Lung (tissue), 12 donors: ENCODE measurements around the gene CCDC40. TPM values are rescaled to one million over a fixed set of nuclear protein-coding genes. Genes with fewer than 3 reads are reported as not detected.

ENCODE experiments used
- ATAC-seq: fragments of 200-7000 bp; cut with Tn5 transposase; one replicate; pipeline ENCODE4 v1.9.1; 2020; ENCODE audit warnings: moderate number of reproducible peaks; ENCODE audit not compliant: insufficient read depth, low FRiP score
- DNase-seq, 3 donors: peaks; one replicate each; pipeline ENCODE4 v3.0.0-alpha.2; 2013 to 2017
- H3K27ac ChIP-seq, 2 donors: one replicate each; pipeline ENCODE4 v1.5.1; 2013; ENCODE audit warnings: mild to moderate bottlenecking in 2 of 2, moderate library complexity in 2 of 2, control low read depth in 1 of 2, inconsistent platforms in 1 of 2, low read depth in 1 of 2, low read length in 1 of 2
- H3K27me3 ChIP-seq, 3 donors: one replicate each; pipeline ENCODE4 v1.5.1; 2013; ENCODE audit warnings: low read length in 2 of 3; ENCODE audit not compliant: control insufficient read depth in 3 of 3, insufficient read depth in 3 of 3
- H3K36me3 ChIP-seq, 4 donors: one replicate each; pipeline ENCODE4 v1.5.1; 2013; ENCODE audit warnings: low read length in 4 of 4, mild to moderate bottlenecking in 1 of 4, moderate library complexity in 1 of 4; ENCODE audit not compliant: control insufficient read depth in 4 of 4, insufficient read depth in 4 of 4
- H3K4me1 ChIP-seq, 5 donors: one replicate each; pipeline ENCODE4 v1.5.1; 2013; ENCODE audit warnings: low read length in 5 of 5, mild to moderate bottlenecking in 2 of 5, moderate library complexity in 1 of 5; ENCODE audit not compliant: control insufficient read depth in 5 of 5, insufficient read depth in 5 of 5
- H3K4me3 ChIP-seq: one replicate; pipeline ENCODE4 v1.5.1; 2013; ENCODE audit warnings: mild to moderate bottlenecking, control low read depth, moderate library complexity
- H3K9ac ChIP-seq, 2 donors: one replicate each; pipeline ENCODE4 v1.5.1; 2013; ENCODE audit warnings: low read length in 2 of 2, control low read depth in 1 of 2; ENCODE audit not compliant: insufficient read depth in 1 of 2
- H3K9me3 ChIP-seq, 4 donors: one replicate each; pipeline ENCODE4 v1.5.1; 2013; ENCODE audit warnings: low read length in 3 of 4, mild to moderate bottlenecking in 1 of 4, moderate library complexity in 1 of 4; ENCODE audit not compliant: control insufficient read depth in 4 of 4, insufficient read depth in 3 of 4
- CTCF ChIP-seq: IDR thresholded peaks from 2 replicates; pipeline ENCODE4 v1.5.1; 2012; ENCODE audit warnings: mild to moderate bottlenecking; ENCODE audit errors: control extremely low read depth, extremely low read depth
- WGBS, 2 donors: extraction: QIAGEN DNeasy Blood & Tissue Kit; methylation state at CpG; one replicate each; pipeline ENCODE4 v1.1.7; 2013; 5-methylcytosine and 5-hydroxymethylcytosine counted together
- polyA plus RNA-seq, 2 donors: library from polyadenylated mRNA; stranded (reverse); fragments of 200-250 nt; gene quantifications; one replicate each; pipeline ENCODE4 v1.2.1, GENCODE V29; 2013
- total RNA-seq, 2 donors: library from RNA; depleted of rRNA in 1 of 2; stranded (reverse); fragments of >200 nt in 1 of 2; gene quantifications; one replicate each; pipeline ENCODE4 v1.2.1, GENCODE V29; 2014 to 2021
- donor health status: control.
- donor health status: control.
- donor health status: Bipolar disorder and iron deficiency.
- donor health status: healthy.
- donor health status: DM: yes; HTN: yes; CAD: no.

CCDC40 gene
- total and polyA plus RNA-seq, 4 donors: 6.0 to 34.5 (median 7.3) TPM

- 43 to 52% methylated on average over 4 of the region's 4 CpGs for WGBS, 2 donors
- ATAC-seq: no peak
- Histone ChIP-seq H3K9me3 (no peaks in the 10 kb centered on the region), H3K27me3 (peaks cover 0 to 2% (median 0%) of the 10 kb centered on the region in 3 donors), H3K9ac (no peak overlapping the region), H3K4me1 (peaks cover 0 to 4% (median 0%) of the 10 kb centered on the region in 5 donors), H3K27ac (no peak overlapping the region), H3K4me3 (no peak overlapping the region), H3K36me3 (peaks cover 7 to 14% (median 10%) of the 10 kb centered on the region in 4 donors)
- no peak for TF ChIP-seq CTCF
- peak in 1 of 3 donors; percentile 32 for DNase-seq
These were observed 92.6 kb downstream of the CCDC40 start for GRCh38 chr17:80129006-80129565.

GRCh38 chr17:80130992-80131391, 94.5 kb downstream of the CCDC40 start:
- Histone ChIP-seq H3K27me3 (peaks cover 0 to 2% (median 0%) of the 10 kb centered on the region in 3 donors), H3K9me3 (no peaks in the 10 kb centered on the region), H3K36me3 (peaks cover 14 to 24% (median 20%) of the 10 kb centered on the region in 4 donors), H3K4me1 (peaks cover 0 to under 1% (median 0%) of the 10 kb centered on the region in 5 donors), H3K27ac (no peak overlapping the region), H3K4me3 (no peak overlapping the region), H3K9ac (no peak overlapping the region)
- 91% methylated on average over 3 of the region's 3 CpGs for WGBS, 2 donors
- DNase-seq (no peak), ATAC-seq (no peak)
- no peak for TF ChIP-seq CTCF

- Histone ChIP-seq H3K9me3 (no peaks in the 10 kb centered on the region), H3K4me1 (no peaks in the 10 kb centered on the region), H3K27ac (no peak overlapping the region), H3K36me3 (peaks cover 28 to 43% (median 38%) of the 10 kb centered on the region in 4 donors), H3K27me3 (no peaks in the 10 kb centered on the region), H3K4me3 (no peak overlapping the region), H3K9ac (no peak overlapping the region)
- 93 to 94% methylated on average over 5 of the region's 5 CpGs for WGBS, 2 donors
- no peak for TF ChIP-seq CTCF
- ATAC-seq (no peak), DNase-seq (no peak)
These were observed 96.6 kb downstream of the CCDC40 start for GRCh38 chr17:80132906-80133625.
